Measurements from ENCODE around the gene BHLHE41. TPM values are rescaled to one million over a fixed set of nuclear protein-coding genes. Genes with fewer than 3 reads are reported as not detected.

The BHLHE41 gene
- polyA plus RNA-seq, 1 of the 3 experiments (the other 2 are of a cell fraction), result 16.1 TPM

DNA sequence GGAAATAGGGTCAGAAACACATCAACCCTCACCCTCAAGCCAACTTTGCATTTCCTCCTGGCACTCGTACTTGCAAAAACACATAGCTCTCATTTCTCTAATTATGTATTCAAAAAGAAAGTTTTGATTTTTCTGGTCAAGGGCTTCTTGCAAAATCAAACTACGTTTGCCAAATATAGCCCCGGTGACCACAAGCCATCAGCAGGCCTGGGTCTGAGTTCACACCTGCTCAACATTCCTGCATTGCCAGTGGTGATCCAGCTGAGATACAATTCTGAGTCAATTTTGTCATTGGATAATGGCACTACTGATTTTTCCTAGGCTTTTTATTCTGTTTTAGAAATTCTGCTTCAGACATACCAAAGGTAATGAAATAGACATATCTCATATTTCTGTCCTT, 10.7 kb upstream of the BHLHE41 start:
- DNase-seq, result no peak
- Histone ChIP-seq H3K27ac (ENCODE audit: low read depth in 2 of 2, low read length in 1 of 2) (no peak overlapping the region), H3K9me3 (no peaks in the 10 kb centered on the region), H3K9me2 (no peaks in the 10 kb centered on the region), H3F3A (replicated peaks; ENCODE audit: insufficient read depth) (no peaks in the 10 kb centered on the region), H2AFZ (ENCODE audit: low read depth) (no peak overlapping the region), H3K4me3 (ENCODE audit: low read depth in 2 of 2, low read length in 1 of 2) (no peak overlapping the region), H3K36me3 (replicated peaks in 1 of 2; ENCODE audit: control insufficient read depth in 1 of 2, insufficient read depth in 2 of 2, low read length in 1 of 2) (no peaks in the 10 kb centered on the region), H3K4me2 (no peak overlapping the region), H3K79me2 (ENCODE audit: insufficient read depth) (no peaks in the 10 kb centered on the region), H3K9ac (no peak overlapping the region), H3K27me3 (ENCODE audit: insufficient read depth) (no peaks in the 10 kb centered on the region), H4K20me1 (ENCODE audit: insufficient read depth) (no peaks in the 10 kb centered on the region), H3K4me1 (ENCODE audit: control insufficient read depth in 1 of 2, insufficient read depth in 2 of 2, low read depth in 1 of 2, low read length in 1 of 2) (no peaks in the 10 kb centered on the region; a peak in 1 of 4 replicates)
- TF ChIP-seq, protein P1, sequence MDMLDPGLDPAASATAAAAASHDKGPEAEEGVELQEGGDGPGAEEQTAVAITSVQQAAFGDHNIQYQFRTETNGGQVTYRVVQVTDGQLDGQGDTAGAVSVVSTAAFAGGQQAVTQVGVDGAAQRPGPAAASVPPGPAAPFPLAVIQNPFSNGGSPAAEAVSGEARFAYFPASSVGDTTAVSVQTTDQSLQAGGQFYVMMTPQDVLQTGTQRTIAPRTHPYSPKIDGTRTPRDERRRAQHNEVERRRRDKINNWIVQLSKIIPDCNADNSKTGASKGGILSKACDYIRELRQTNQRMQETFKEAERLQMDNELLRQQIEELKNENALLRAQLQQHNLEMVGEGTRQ (IDR thresholded peaks at IDR 0.05; ENCODE audit: borderline replicate concordance, low read depth, low read length), result no peak
- TF ChIP-seq NFIC (IDR thresholded peaks at IDR 0.05; ENCODE audit: borderline replicate concordance) (no peak), ELF1 (IDR thresholded peaks at IDR 0.05) (no peak), RAD21 (IDR thresholded peaks at IDR 0.05; ENCODE audit: low read length) (no peak), TCF12 (IDR thresholded peaks at IDR 0.05) (no peak), TAF1 (IDR thresholded peaks at IDR 0.05; ENCODE audit: borderline replicate concordance, low read depth, low read length) (no peak), JUND (IDR thresholded peaks at IDR 0.05) (no peak), NRF1 (IDR thresholded peaks at IDR 0.05; ENCODE audit: low read depth, low read length) (no peak), EZH2phosphoT487 (IDR thresholded peaks at IDR 0.05; ENCODE audit: borderline replicate concordance, low read depth) (no peak)
- TF ChIP-seq, protein P2, sequence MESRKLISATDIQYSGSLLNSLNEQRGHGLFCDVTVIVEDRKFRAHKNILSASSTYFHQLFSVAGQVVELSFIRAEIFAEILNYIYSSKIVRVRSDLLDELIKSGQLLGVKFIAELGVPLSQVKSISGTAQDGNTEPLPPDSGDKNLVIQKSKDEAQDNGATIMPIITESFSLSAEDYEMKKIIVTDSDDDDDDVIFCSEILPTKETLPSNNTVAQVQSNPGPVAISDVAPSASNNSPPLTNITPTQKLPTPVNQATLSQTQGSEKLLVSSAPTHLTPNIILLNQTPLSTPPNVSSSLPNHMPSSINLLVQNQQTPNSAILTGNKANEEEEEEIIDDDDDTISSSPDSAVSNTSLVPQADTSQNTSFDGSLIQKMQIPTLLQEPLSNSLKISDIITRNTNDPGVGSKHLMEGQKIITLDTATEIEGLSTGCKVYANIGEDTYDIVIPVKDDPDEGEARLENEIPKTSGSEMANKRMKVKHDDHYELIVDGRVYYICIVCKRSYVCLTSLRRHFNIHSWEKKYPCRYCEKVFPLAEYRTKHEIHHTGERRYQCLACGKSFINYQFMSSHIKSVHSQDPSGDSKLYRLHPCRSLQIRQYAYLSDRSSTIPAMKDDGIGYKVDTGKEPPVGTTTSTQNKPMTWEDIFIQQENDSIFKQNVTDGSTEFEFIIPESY (IDR thresholded peaks at IDR 0.05; ENCODE audit: borderline replicate concordance, low read depth), result no peak
- TF ChIP-seq, protein P3, sequence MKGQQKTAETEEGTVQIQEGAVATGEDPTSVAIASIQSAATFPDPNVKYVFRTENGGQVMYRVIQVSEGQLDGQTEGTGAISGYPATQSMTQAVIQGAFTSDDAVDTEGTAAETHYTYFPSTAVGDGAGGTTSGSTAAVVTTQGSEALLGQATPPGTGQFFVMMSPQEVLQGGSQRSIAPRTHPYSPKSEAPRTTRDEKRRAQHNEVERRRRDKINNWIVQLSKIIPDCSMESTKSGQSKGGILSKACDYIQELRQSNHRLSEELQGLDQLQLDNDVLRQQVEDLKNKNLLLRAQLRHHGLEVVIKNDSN (IDR thresholded peaks at IDR 0.05; ENCODE audit: borderline replicate concordance, low read depth), result no peak
- CTCF ChIA-PET, result interaction anchor here (0.6 to 4.2 kb wide), 2 partner anchors 13 to 47 kb away, joined by 3 to 22 read pairs; partner anchors contain the start of gene BHLHE41
- 70% methylated on average over 3 of the region's 3 CpGs for WGBS (ENCODE audit: low lambda C conversion rate)
- POLR2A ChIA-PET, result no interaction called here

DNA sequence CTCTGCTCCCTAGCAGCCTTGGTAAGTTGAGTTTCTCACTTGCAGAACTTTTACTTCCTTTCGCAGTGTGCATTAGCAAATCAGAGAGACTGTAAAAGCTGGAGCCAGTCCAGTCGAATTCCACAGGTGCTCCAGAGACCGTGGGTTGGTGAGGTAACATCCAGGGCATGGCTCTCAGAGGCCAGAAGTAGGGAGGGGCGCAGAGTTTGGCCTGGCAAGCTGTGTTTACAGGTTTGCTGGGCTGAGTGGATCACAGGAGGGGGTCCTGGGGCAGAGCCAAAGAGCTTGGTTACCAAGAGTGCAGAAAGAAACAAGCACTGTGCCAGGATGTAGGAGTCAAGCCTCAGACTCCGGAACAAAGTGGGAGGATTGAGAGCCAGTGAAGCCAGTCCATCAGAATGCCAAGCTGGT, 10.2 kb upstream of the BHLHE41 start:
- H3K4me2 ChIP-seq, result no peak overlapping the region
- POLR2A ChIA-PET, result no interaction called here
- TF ChIP-seq, protein P4, sequence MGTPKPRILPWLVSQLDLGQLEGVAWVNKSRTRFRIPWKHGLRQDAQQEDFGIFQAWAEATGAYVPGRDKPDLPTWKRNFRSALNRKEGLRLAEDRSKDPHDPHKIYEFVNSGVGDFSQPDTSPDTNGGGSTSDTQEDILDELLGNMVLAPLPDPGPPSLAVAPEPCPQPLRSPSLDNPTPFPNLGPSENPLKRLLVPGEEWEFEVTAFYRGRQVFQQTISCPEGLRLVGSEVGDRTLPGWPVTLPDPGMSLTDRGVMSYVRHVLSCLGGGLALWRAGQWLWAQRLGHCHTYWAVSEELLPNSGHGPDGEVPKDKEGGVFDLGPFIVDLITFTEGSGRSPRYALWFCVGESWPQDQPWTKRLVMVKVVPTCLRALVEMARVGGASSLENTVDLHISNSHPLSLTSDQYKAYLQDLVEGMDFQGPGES (IDR thresholded peaks at IDR 0.05; ENCODE audit: low read depth, low read length), result no peak
- TF ChIP-seq, protein P5, sequence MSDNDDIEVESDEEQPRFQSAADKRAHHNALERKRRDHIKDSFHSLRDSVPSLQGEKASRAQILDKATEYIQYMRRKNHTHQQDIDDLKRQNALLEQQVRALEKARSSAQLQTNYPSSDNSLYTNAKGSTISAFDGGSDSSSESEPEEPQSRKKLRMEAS (IDR thresholded peaks at IDR 0.05; ENCODE audit: low read depth), result no peak
- no peak for TF ChIP-seq MEF2A (IDR thresholded peaks at IDR 0.05; ENCODE audit: borderline replicate concordance, low read depth)
- TF ChIP-seq GATA2 (CRISPR knock-in tag; IDR thresholded peaks at IDR 0.05), result no peak
- TF ChIP-seq EZH2phosphoT487 (IDR thresholded peaks at IDR 0.05; ENCODE audit: borderline replicate concordance, low read depth), result no peak
- TF ChIP-seq TAF1 (IDR thresholded peaks at IDR 0.05; ENCODE audit: borderline replicate concordance, low read depth, low read length), result no peak
- TF ChIP-seq TCF12 (IDR thresholded peaks at IDR 0.05), result no peak
- TF ChIP-seq FOSL2 (IDR thresholded peaks at IDR 0.05; ENCODE audit: borderline replicate concordance, low read depth), result no peak
- TF ChIP-seq RFX5 (IDR thresholded peaks at IDR 0.05; ENCODE audit: low read length), result no peak
- no peak for TF ChIP-seq TEAD4 (IDR thresholded peaks at IDR 0.05; ENCODE audit: borderline replicate concordance, insufficient read depth)
- TF ChIP-seq SIN3A (IDR thresholded peaks at IDR 0.05; ENCODE audit: borderline replicate concordance, low read depth, low read length), result no peak
- TF ChIP-seq EP300 (IDR thresholded peaks at IDR 0.05; ENCODE audit: borderline replicate concordance in 1 of 2, low read depth in 1 of 2, low read length in 1 of 2), result no peak
- TF ChIP-seq POLR2AphosphoS5 (IDR thresholded peaks at IDR 0.05; ENCODE audit: low read depth, low read length), result no peak
- no peak for TF ChIP-seq RAD21 (IDR thresholded peaks at IDR 0.05; ENCODE audit: low read length)
- no peak for TF ChIP-seq YY1 (IDR thresholded peaks at IDR 0.05; ENCODE audit: low read depth)
- no peak for TF ChIP-seq RXRA (IDR thresholded peaks at IDR 0.05; ENCODE audit: borderline replicate concordance, low read depth)
- TF ChIP-seq, protein P1 (IDR thresholded peaks at IDR 0.05; ENCODE audit: borderline replicate concordance, low read depth, low read length), result no peak
- no peak for TF ChIP-seq ELF1 (IDR thresholded peaks at IDR 0.05)

More for the DNA sequence above, 10.2 kb upstream of the BHLHE41 start:
- H2AFZ ChIP-seq (ENCODE audit: low read depth), result no peak overlapping the region
- no peaks in the 10 kb centered on the region for H3K9me2 ChIP-seq
- H4K20me1 ChIP-seq (ENCODE audit: insufficient read depth), result no peaks in the 10 kb centered on the region
- no peaks in the 10 kb centered on the region; a peak in 1 of 4 replicates for H3K4me1 ChIP-seq (ENCODE audit: control insufficient read depth in 1 of 2, insufficient read depth in 2 of 2, low read depth in 1 of 2, low read length in 1 of 2)
- H3F3A ChIP-seq (replicated peaks; ENCODE audit: insufficient read depth), result no peaks in the 10 kb centered on the region
- no peaks in the 10 kb centered on the region for H3K79me2 ChIP-seq (ENCODE audit: insufficient read depth)
- no peak for DNase-seq
- H3K4me3 ChIP-seq (ENCODE audit: low read depth in 2 of 2, low read length in 1 of 2), result no peak overlapping the region
- no peak overlapping the region for H3K27ac ChIP-seq (ENCODE audit: low read depth in 2 of 2, low read length in 1 of 2)
- WGBS (ENCODE audit: low lambda C conversion rate), result 55% methylated on average over 3 of the region's 5 CpGs
- H3K27me3 ChIP-seq (ENCODE audit: insufficient read depth), result no peaks in the 10 kb centered on the region
- H3K9ac ChIP-seq, result no peak overlapping the region
- CTCF ChIA-PET, result interaction anchor here (0.6 to 4.2 kb wide), 3 partner anchors 12 to 176 kb away, joined by 3 to 22 read pairs (median 3); partner anchors contain the start of genes BHLHE41 and RASSF8
- H3K9me3 ChIP-seq, result no peaks in the 10 kb centered on the region
- H3K36me3 ChIP-seq (replicated peaks in 1 of 2; ENCODE audit: control insufficient read depth in 1 of 2, insufficient read depth in 2 of 2, low read length in 1 of 2), result no peaks in the 10 kb centered on the region
